ENCODE data around the gene TTPAL.

DNA sequence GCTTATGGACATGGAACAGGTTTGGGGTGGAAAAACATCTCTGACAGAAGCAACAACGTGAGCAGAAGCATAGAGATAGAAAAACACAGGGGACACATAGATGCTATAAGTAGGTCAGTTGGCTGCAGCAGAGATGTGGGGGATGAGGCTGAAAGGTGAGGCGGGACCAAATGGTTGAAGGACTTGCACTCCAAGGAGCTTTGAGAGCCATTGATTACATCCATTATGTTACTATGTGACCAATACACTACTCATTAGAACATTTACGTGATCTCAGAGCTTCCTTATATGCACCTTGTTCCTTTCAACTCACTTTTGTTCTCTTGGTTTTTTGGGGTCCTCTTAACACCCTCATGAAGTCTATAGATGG lies 47.9 kb upstream of the TTPAL start:
- TF ChIP-seq, protein P1, sequence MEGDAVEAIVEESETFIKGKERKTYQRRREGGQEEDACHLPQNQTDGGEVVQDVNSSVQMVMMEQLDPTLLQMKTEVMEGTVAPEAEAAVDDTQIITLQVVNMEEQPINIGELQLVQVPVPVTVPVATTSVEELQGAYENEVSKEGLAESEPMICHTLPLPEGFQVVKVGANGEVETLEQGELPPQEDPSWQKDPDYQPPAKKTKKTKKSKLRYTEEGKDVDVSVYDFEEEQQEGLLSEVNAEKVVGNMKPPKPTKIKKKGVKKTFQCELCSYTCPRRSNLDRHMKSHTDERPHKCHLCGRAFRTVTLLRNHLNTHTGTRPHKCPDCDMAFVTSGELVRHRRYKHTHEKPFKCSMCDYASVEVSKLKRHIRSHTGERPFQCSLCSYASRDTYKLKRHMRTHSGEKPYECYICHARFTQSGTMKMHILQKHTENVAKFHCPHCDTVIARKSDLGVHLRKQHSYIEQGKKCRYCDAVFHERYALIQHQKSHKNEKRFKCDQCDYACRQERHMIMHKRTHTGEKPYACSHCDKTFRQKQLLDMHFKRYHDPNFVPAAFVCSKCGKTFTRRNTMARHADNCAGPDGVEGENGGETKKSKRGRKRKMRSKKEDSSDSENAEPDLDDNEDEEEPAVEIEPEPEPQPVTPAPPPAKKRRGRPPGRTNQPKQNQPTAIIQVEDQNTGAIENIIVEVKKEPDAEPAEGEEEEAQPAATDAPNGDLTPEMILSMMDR (conservative IDR thresholded peaks at IDR 0.05), result no peak
- no peak for TF ChIP-seq ZFX (IDR thresholded peaks at IDR 0.05)
